ENCODE data around the gene ZNF701. TPM values are rescaled to one million over a fixed set of nuclear protein-coding genes. Genes with fewer than 3 reads are reported as not detected.
"Not testable (repeated sequence)": the region's sequence is repeated elsewhere in the genome, so short reads cannot be mapped to it uniquely, and the experiment has no call there.

Gene ZNF701
- total RNA-seq, 1 donor from 2014 or later: 21.6 TPM

DNA sequence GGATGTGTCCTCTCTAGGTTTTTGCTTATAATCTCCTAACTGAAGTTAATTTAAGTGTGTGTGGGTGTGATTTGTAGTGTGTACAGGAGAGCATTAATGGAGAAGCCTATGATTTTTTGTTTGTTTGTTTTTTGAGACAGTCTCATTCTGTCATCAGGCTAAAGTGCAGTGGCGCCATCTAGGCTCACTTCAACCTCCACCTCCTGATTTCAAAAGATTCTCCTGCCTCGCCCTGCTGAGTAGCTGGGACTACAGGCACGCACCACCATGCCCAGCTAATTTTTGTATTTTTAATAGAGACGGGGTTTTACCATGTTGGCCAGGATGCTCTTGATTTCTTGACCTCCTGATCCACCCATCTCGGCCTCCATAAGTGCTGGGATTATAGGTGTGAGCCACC is 20.6 kb downstream of the ZNF701 start:
- intact Hi-C loops (cut with DNase I): no loop called here
- DNase-seq (no peak), ATAC-seq (no peak)
- TF ChIP-seq, protein P1, sequence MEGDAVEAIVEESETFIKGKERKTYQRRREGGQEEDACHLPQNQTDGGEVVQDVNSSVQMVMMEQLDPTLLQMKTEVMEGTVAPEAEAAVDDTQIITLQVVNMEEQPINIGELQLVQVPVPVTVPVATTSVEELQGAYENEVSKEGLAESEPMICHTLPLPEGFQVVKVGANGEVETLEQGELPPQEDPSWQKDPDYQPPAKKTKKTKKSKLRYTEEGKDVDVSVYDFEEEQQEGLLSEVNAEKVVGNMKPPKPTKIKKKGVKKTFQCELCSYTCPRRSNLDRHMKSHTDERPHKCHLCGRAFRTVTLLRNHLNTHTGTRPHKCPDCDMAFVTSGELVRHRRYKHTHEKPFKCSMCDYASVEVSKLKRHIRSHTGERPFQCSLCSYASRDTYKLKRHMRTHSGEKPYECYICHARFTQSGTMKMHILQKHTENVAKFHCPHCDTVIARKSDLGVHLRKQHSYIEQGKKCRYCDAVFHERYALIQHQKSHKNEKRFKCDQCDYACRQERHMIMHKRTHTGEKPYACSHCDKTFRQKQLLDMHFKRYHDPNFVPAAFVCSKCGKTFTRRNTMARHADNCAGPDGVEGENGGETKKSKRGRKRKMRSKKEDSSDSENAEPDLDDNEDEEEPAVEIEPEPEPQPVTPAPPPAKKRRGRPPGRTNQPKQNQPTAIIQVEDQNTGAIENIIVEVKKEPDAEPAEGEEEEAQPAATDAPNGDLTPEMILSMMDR (IDR thresholded peaks at IDR 0.05): no peak
- Histone ChIP-seq H3K4me3 (no peak overlapping the region), H3K9me3 (peaks cover under 1% of the 10 kb centered on the region), H3K36me3 (peaks cover 19% of the 10 kb centered on the region), H3K27ac (no peak overlapping the region), H3K4me1 (no peaks in the 10 kb centered on the region), H3K27me3 (ENCODE audit: low read depth) (no peaks in the 10 kb centered on the region)

DNA sequence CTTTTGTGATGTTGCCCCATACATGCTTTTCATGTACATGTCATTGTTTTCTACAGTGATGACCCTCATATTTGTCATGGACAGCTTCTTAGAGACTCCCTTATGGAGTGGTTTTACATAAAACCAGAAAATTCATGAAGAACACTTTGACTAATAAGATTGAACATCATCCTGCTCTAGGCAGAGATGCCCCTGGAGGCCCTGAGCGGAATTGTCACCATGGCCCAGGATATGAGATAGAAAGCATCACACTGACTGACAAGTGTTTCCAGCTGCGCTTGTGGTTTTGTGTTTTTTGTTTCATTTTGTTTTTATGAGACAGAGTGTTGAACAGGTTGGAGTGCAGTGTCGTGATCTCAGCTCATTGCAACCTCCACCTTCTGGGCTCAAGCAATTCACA is 22.2 kb downstream of the ZNF701 start:
- no peaks in the 10 kb centered on the region for H3K27me3 ChIP-seq (ENCODE audit: low read depth)
- TF ChIP-seq, protein P1 (IDR thresholded peaks at IDR 0.05): no peak
- no peaks in the 10 kb centered on the region for H3K9me3 ChIP-seq
- ATAC-seq: no peak
- H3K36me3 ChIP-seq: peaks cover 29% of the 10 kb centered on the region
- no peaks in the 10 kb centered on the region for H3K4me1 ChIP-seq
- H3K27ac ChIP-seq: no peak overlapping the region
- no peak overlapping the region for H3K4me3 ChIP-seq
- DNase-seq: no peak
- intact Hi-C loops (cut with DNase I): no loop called here

- DNase-seq; H3K4me3 ChIP-seq; H3K4me1 ChIP-seq; H3K9me3 ChIP-seq; H3K27ac ChIP-seq; ATAC-seq; H3K27me3 ChIP-seq (ENCODE audit: low read depth); intact Hi-C loops (cut with DNase I): not testable (repeated sequence)
- peaks cover 29% of the 10 kb centered on the region for H3K36me3 ChIP-seq
These were observed 23.4 kb downstream of the ZNF701 start for GRCh38 chr19:52593441-52593840.

DNA sequence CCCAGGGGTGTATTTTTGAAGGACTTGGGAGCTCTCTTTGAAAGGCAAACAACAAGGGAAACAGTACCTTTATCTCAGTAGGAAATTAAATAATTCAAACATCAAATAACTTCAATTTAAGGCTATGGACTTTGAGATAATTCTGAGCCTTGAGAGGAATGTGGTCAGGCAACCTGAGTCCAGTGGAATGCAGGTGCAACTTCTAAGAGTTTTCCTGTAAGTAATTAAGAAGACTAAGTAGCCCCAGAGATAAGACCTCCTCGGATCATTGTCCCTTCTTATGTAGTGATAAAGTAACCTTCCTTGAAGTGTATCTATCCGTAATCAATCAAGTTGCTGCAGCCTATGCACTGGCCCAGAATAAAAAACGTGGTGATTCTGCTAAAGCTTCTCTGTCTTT is 29.2 kb downstream of the ZNF701 start:
- peaks cover 16% of the 10 kb centered on the region for H3K4me1 ChIP-seq
- no peaks in the 10 kb centered on the region for H3K27me3 ChIP-seq (ENCODE audit: low read depth)
- no peak for DNase-seq
- no peak overlapping the region for H3K27ac ChIP-seq
- TF ChIP-seq, protein P1 (IDR thresholded peaks at IDR 0.05): no peak
- no peak for ATAC-seq
- H3K9me3 ChIP-seq: no peaks in the 10 kb centered on the region
- H3K4me3 ChIP-seq: no peak overlapping the region
- peaks cover 17% of the 10 kb centered on the region for H3K36me3 ChIP-seq
- intact Hi-C loops (cut with DNase I): no loop called here

DNA sequence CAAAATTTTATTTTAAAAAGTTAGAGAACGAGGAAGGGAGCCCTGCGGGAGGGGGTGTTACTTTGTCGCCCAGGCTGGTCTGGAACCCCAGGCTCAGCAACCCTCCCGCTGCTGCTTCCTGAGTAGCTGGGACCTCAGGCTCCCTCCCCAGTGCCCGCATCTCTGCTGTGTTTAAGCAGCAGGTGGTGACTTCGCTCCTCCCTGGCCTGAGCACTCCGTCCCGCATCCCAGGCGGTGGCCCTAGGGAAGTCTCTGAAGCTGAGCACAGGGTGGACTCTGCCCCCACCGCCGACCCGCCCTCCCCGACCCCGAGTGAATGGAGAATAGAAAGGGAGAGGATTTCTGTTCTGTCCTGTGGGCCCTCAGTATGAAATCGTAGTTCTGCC is 30.5 kb downstream of the ZNF701 start:
- intact Hi-C loops (cut with DNase I): no loop called here
- Histone ChIP-seq H3K27ac (peak overlapping the region; percentile 74), H3K4me3 (peak overlapping the region; percentile 74), H3K27me3 (ENCODE audit: low read depth) (no peaks in the 10 kb centered on the region), H3K9me3 (no peaks in the 10 kb centered on the region), H3K4me1 (peaks cover 16% of the 10 kb centered on the region), H3K36me3 (peaks cover 11% of the 10 kb centered on the region)
- peak in 1 of 2 donors; percentile 31 for ATAC-seq
- peak; percentile 54 for DNase-seq
- TF ChIP-seq, protein P1 (IDR thresholded peaks at IDR 0.05): no peak

- TF ChIP-seq, protein P1 (IDR thresholded peaks at IDR 0.05): peak; percentile 42
- H3K27ac ChIP-seq: peak overlapping the region; percentile 74
- peak; percentile 96 for DNase-seq
- intact Hi-C loops (cut with DNase I): no loop called here
- peaks cover 4% of the 10 kb centered on the region for H3K36me3 ChIP-seq
- peak overlapping the region; percentile 74 for H3K4me3 ChIP-seq
- ATAC-seq: peak; percentile 98 to 99
- peaks cover 1% of the 10 kb centered on the region for H3K9me3 ChIP-seq
- H3K27me3 ChIP-seq (ENCODE audit: low read depth): no peaks in the 10 kb centered on the region
- H3K4me1 ChIP-seq: peaks cover 16% of the 10 kb centered on the region
These were observed 31.2 kb downstream of the ZNF701 start for GRCh38 chr19:52601025-52601973.

DNA sequence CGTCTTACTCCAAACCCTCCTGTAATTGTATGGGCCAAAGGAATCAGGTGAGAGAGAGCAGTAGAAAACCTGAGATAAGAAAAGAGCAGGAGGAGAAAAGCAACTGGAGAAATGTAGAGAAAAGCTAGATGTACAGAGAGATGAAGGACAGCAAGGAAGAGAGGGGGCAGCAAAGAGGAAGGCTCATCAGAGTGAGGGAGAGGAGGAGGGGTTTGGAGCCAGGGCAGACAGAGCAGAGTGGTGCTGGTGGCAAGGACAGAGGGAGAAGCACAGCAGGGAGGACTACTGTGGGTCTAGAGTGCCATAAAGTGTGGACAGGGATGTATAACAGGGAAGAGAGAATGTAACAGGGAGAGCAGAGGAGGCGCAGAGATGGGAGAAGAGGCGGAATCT is 31.9 kb downstream of the ZNF701 start:
- peak overlapping the region; percentile 74 for H3K4me3 ChIP-seq
- peaks cover 16% of the 10 kb centered on the region for H3K4me1 ChIP-seq
- H3K27me3 ChIP-seq (ENCODE audit: low read depth); H3K9me3 ChIP-seq; DNase-seq; H3K36me3 ChIP-seq; intact Hi-C loops (cut with DNase I): not testable (repeated sequence)
- ATAC-seq: peak in 1 of 2 donors; percentile 8
- H3K27ac ChIP-seq: peak overlapping the region; percentile 74

Data from lower lobe of right lung (tissue), 2 donors.